Neural cell (in vitro differentiated cells): Measurements from ENCODE around the gene OBSCN. TPM values are rescaled to one million over a fixed set of nuclear protein-coding genes. Genes with fewer than 3 reads are reported as not detected.

Source experiments
- H2AFZ ChIP-seq: fragments of 200-600, 300-800 bp; sonication (generic), shearing (Covaris generic); 2 replicates; pipeline ENCODE4 v1.6.0; 2014; ENCODE audit warnings: low read depth, mild to moderate bottlenecking, antibody characterized with exemption, low read length, moderate library complexity
- H3F3A ChIP-seq: fragments of 200-600 bp; shearing (Covaris generic); 2 replicates; pipeline ENCODE4 v1.6.1; 2016; ENCODE audit warnings: mild to moderate bottlenecking, moderate library complexity, mixed read lengths, antibody characterized with exemption, low read length; ENCODE audit not compliant: insufficient read depth, poor library complexity, severe bottlenecking
- H3K27ac ChIP-seq: fragments of 200-600, 300-800 bp; sonication (generic), shearing (Covaris generic); 2 replicates; pipeline ENCODE4 v1.5.1; 2014; ENCODE audit warnings: mild to moderate bottlenecking, low read length, moderate library complexity
- H3K27me3 ChIP-seq: fragments of 300-800, 200-600 bp; sonication (generic), shearing (Covaris generic); 2 replicates; pipeline ENCODE4 v1.6.0; 2014; ENCODE audit warnings: mild to moderate bottlenecking, low read depth, low read length, moderate library complexity; ENCODE audit not compliant: insufficient read depth
- H3K36me3 ChIP-seq: fragments of 300-800, 200-600 bp; sonication (generic), shearing (Covaris generic); 2 replicates; pipeline ENCODE4 v1.5.1; 2014; ENCODE audit warnings: mild to moderate bottlenecking, antibody characterized with exemption, low read length, moderate library complexity; ENCODE audit not compliant: insufficient read depth
- H3K4me2 ChIP-seq: fragments of 300-800, 200-600 bp; sonication (generic), shearing (Covaris generic); 2 replicates; pipeline ENCODE4 v1.6.0; 2014; ENCODE audit warnings: mild to moderate bottlenecking, low read length
- H3K4me3 ChIP-seq: fragments of 300-800, 200-600 bp; sonication (generic), shearing (Covaris generic); 2 replicates; pipeline ENCODE4 v1.5.1; 2014; ENCODE audit warnings: mild to moderate bottlenecking, low read length, moderate library complexity
- H3K79me2 ChIP-seq: fragments of 200-600 bp; shearing (Covaris generic); replicated peaks from 2 replicates; pipeline ENCODE4 v1.6.0; 2014; ENCODE audit warnings: mild to moderate bottlenecking, low read length, moderate library complexity; ENCODE audit not compliant: insufficient read depth
- H3K9ac ChIP-seq: fragments of 300-800, 200-600 bp; sonication (generic), shearing (Covaris generic); 2 replicates; pipeline ENCODE4 v1.6.1; 2016; ENCODE audit warnings: mild to moderate bottlenecking, low read length, mixed read lengths
- H3K9me2 ChIP-seq: fragments of 200-600 bp; shearing (Covaris generic); 2 replicates; pipeline ENCODE4 v1.6.1; 2016; ENCODE audit warnings: mild to moderate bottlenecking, low read length, mixed read lengths; ENCODE audit not compliant: insufficient read depth
- H3K9me3 ChIP-seq: fragments of 200-600, 300-800 bp; sonication (generic), shearing (Covaris generic); 2 replicates; pipeline ENCODE4 v1.6.1; 2016; ENCODE audit warnings: mild to moderate bottlenecking, mixed run types, low read length, moderate library complexity, mixed read lengths
- H4K20me1 ChIP-seq: fragments of 200-600 bp; shearing (Covaris generic); 2 replicates; pipeline ENCODE4 v1.6.1; 2016; ENCODE audit warnings: mild to moderate bottlenecking, mixed run types; ENCODE audit not compliant: insufficient read depth
- CTCF ChIP-seq: fragments of 450-650 bp; IDR thresholded peaks from 2 replicates; pipeline ENCODE4 v1.5.1; 2014; ENCODE audit warnings: antibody characterized with exemption, mild to moderate bottlenecking, moderate library complexity; ENCODE audit not compliant: poor library complexity, severe bottlenecking
- EP300 ChIP-seq: fragments of 450-650 bp; conservative IDR thresholded peaks from 2 replicates; pipeline ENCODE4 v1.6.1; 2014; ENCODE audit warnings: antibody characterized with exemption, mild to moderate bottlenecking, moderate library complexity; ENCODE audit not compliant: poor library complexity, severe bottlenecking
- EZH2 ChIP-seq: fragments of 200-600, 300-800 bp; shearing (Covaris generic), sonication (generic); IDR thresholded peaks from 2 replicates; pipeline ENCODE4 v1.6.1; 2014; ENCODE audit warnings: antibody characterized with exemption, low read length, borderline replicate concordance, mild to moderate bottlenecking; ENCODE audit not compliant: insufficient read depth, poor library complexity, severe bottlenecking
- MXI1 ChIP-seq: fragments of 450-650 bp; conservative IDR thresholded peaks from 2 replicates; pipeline ENCODE4 v1.6.1; 2014; ENCODE audit warnings: antibody characterized with exemption, mild to moderate bottlenecking; ENCODE audit not compliant: poor library complexity, severe bottlenecking
- POLR2AphosphoS5 ChIP-seq: IDR thresholded peaks from 2 replicates; pipeline ENCODE4 v1.6.1; 2012
- RAD21 ChIP-seq: fragments of 450-650 bp; conservative IDR thresholded peaks from 2 replicates; pipeline ENCODE4 v1.6.1; 2014; ENCODE audit warnings: antibody characterized with exemption, mild to moderate bottlenecking, moderate library complexity
- REST ChIP-seq: IDR thresholded peaks from 2 replicates; pipeline ENCODE4 v1.6.1; 2012; ENCODE audit warnings: borderline replicate concordance
- SMC3 ChIP-seq: fragments of 450-650 bp; conservative IDR thresholded peaks from 2 replicates; pipeline ENCODE4 v1.6.1; 2014; ENCODE audit warnings: antibody characterized with exemption, mild to moderate bottlenecking, moderate library complexity; ENCODE audit not compliant: poor library complexity
- TAF1 ChIP-seq: IDR thresholded peaks from 2 replicates; pipeline ENCODE4 v1.6.1; 2012; ENCODE audit warnings: low read depth
- polyA plus RNA-seq: library from polyadenylated mRNA; depleted of rRNA; stranded (reverse); fragments of >200 nt; gene quantifications from 2 replicates; pipeline ENCODE4 v1.2.3, GENCODE V29; 2014

Gene OBSCN
- polyA plus RNA-seq, 1 donor from 2014 or later, result 7.2 TPM

GRCh38 chr1:228325267-228325666 lies 117.4 kb downstream of the OBSCN start:
- Histone ChIP-seq H3F3A (no peaks in the 10 kb centered on the region), H3K4me2 (no peak overlapping the region), H3K4me3 (no peak overlapping the region), H3K79me2 (no peaks in the 10 kb centered on the region), H3K36me3 (peaks cover 6% of the 10 kb centered on the region), H2AFZ (no peak overlapping the region), H3K27me3 (no peaks in the 10 kb centered on the region), H3K9me3 (no peaks in the 10 kb centered on the region), H3K9me2 (no peaks in the 10 kb centered on the region), H3K9ac (no peak overlapping the region), H3K27ac (no peak overlapping the region), H4K20me1 (no peaks in the 10 kb centered on the region)
- TF ChIP-seq MXI1 (no peak), SMC3 (no peak), EZH2 (no peak), CTCF (no peak), REST (no peak), EP300 (no peak), RAD21 (no peak), POLR2AphosphoS5 (no peak), TAF1 (no peak)

GRCh38 chr1:228329887-228330286 lies 122.0 kb downstream of the OBSCN start:
- Histone ChIP-seq H3K27ac (no peak overlapping the region), H3K4me3 (no peak overlapping the region), H3K9ac (no peak overlapping the region), H3K36me3 (no peaks in the 10 kb centered on the region), H3K9me3 (no peaks in the 10 kb centered on the region), H2AFZ (no peak overlapping the region), H3F3A (no peaks in the 10 kb centered on the region), H4K20me1 (no peaks in the 10 kb centered on the region), H3K4me2 (no peak overlapping the region), H3K9me2 (no peaks in the 10 kb centered on the region), H3K79me2 (no peaks in the 10 kb centered on the region), H3K27me3 (no peaks in the 10 kb centered on the region)
- TF ChIP-seq TAF1, result no peak
